Activated B cell treated with CpG ODN at 0.5 μM for 24 hours (primary cell): ENCODE results near the gene PCDHGC5. TPM values are rescaled to one million over a fixed set of nuclear protein-coding genes. Genes with fewer than 3 reads are reported as not detected.

Source experiments
- ATAC-seq: fragments of 200-7000 bp; cut with Tn5 transposase; one replicate; pipeline ENCODE4 v1.10.0; 2021; ENCODE audit warnings: low read depth, mild to moderate bottlenecking, moderate library complexity
- CTCF ChIA-PET: fragments of 350-600 bp; sonication (Branson Sonifier 250); formaldehyde crosslinking; loops from one replicate; lab custom pipeline; 2021; ENCODE audit warnings: antibody characterized with exemption; lab: Charles Lee
- POLR2A ChIA-PET: fragments of 350-600 bp; sonication (Branson Sonifier 250); formaldehyde crosslinking; loops from one replicate; lab custom pipeline; 2021; ENCODE audit warnings: antibody characterized with exemption; lab: Charles Lee
- DNase-seq: peaks from one replicate; pipeline ENCODE4 v3.0.0; 2022
- H3K27ac Mint-ChIP-seq: one replicate; pipeline ENCODE4 v1.8.0; 2020; ENCODE audit warnings: mixed read lengths
- H3K27me3 Mint-ChIP-seq: one replicate; pipeline ENCODE4 v1.8.0; 2021; ENCODE audit warnings: mixed read lengths
- H3K36me3 Mint-ChIP-seq: one replicate; pipeline ENCODE4 v1.8.0; 2021; ENCODE audit warnings: low read depth, mixed read lengths
- H3K4me1 Mint-ChIP-seq: one replicate; pipeline ENCODE4 v1.8.0; 2021; ENCODE audit warnings: mixed read lengths
- H3K4me3 Mint-ChIP-seq: one replicate; pipeline ENCODE4 v1.8.0; 2020; ENCODE audit warnings: mild to moderate bottlenecking, mixed read lengths
- H3K9me3 Mint-ChIP-seq: one replicate; pipeline ENCODE4 v1.8.0; 2020; ENCODE audit warnings: mixed read lengths
- intact Hi-C: fragments of 100-400 bp; cut with micrococcal nuclease; formaldehyde crosslinking; loops from one replicate; pipeline ENCODE4 v1.15.1; 2024
- total RNA-seq: library from RNA; stranded (reverse); gene quantifications from 2 replicates; pipeline ENCODE4 v1.2.3, GENCODE V29; 2022
- TF ChIP-seq, protein P1 (sequence below): fragments of 200-600 bp; IDR thresholded peaks from one replicate; pipeline ENCODE4 v1.8.0; 2022; ENCODE audit warnings: antibody characterized with exemption, mild to moderate bottlenecking

Gene PCDHGC5
- total RNA-seq, 1 donor from 2014 or later: 0.38 TPM

DNA sequence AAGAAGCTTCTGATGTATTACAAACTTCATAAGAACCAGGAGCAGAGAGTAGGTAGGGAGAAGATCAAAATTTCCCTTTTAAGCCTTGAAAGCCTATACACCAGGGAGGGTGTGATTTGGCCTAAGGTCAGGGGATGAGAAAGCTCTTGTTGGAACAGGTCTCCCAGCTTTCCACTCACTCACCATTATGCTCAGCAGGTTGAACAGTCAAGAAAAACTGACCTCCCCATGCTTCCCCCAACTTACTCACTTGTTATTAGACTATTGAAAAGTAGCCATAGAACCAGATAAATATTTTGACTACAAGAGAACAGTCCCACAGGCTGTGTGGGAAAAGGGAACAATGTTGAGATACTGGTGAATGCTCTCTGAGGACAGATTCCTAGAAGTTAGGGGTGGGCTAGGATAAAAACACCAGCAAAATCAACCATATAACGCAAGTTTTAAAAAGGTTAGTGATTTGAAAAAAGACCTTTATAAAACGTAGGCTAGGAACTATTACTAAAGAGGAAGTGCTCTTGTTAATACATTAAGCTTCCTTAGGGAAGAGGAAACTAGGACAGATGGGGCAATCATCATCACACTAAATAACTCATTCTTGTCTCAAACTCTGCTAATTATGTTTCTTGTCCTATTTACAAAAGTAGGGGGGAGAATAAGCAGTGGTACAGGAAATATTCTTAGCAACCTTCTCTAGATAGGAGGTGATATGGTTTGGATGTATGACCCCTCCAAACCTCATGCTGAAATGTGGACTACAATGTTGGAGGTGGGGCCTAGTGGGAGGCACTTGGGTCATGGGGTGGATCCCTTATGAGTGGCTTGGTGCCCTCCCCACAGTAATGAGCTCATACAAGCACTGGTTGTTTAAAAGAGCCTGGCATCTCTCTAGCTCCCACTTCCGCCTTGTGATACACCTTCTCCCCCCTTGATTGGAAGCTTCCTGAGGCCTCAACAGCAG is 31.0 kb downstream of the PCDHGC5 start:
- intact Hi-C loops: no loop called here
- ChIA-PET POLR2A (interaction anchor here (0.6 kb wide), 1 partner anchor 501 kb away, joined by 5 read pairs; no protein-coding TSS in a partner anchor), CTCF (interaction anchor here (0.9 kb wide), 1 partner anchor 44 kb away, joined by 3 read pairs; no protein-coding TSS in a partner anchor)
- no peaks in the 10 kb centered on the region for H3K27me3 Mint-ChIP-seq
- H3K27ac Mint-ChIP-seq: no peak overlapping the region
- peaks cover 84% of the 10 kb centered on the region for H3K36me3 Mint-ChIP-seq
- TF ChIP-seq, protein P1, sequence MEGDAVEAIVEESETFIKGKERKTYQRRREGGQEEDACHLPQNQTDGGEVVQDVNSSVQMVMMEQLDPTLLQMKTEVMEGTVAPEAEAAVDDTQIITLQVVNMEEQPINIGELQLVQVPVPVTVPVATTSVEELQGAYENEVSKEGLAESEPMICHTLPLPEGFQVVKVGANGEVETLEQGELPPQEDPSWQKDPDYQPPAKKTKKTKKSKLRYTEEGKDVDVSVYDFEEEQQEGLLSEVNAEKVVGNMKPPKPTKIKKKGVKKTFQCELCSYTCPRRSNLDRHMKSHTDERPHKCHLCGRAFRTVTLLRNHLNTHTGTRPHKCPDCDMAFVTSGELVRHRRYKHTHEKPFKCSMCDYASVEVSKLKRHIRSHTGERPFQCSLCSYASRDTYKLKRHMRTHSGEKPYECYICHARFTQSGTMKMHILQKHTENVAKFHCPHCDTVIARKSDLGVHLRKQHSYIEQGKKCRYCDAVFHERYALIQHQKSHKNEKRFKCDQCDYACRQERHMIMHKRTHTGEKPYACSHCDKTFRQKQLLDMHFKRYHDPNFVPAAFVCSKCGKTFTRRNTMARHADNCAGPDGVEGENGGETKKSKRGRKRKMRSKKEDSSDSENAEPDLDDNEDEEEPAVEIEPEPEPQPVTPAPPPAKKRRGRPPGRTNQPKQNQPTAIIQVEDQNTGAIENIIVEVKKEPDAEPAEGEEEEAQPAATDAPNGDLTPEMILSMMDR: no peak
- no peaks in the 10 kb centered on the region for H3K9me3 Mint-ChIP-seq
- no peak overlapping the region for H3K4me3 Mint-ChIP-seq
- ATAC-seq (no peak), DNase-seq (no peak)
- peaks cover 32% of the 10 kb centered on the region for H3K4me1 Mint-ChIP-seq

DNA sequence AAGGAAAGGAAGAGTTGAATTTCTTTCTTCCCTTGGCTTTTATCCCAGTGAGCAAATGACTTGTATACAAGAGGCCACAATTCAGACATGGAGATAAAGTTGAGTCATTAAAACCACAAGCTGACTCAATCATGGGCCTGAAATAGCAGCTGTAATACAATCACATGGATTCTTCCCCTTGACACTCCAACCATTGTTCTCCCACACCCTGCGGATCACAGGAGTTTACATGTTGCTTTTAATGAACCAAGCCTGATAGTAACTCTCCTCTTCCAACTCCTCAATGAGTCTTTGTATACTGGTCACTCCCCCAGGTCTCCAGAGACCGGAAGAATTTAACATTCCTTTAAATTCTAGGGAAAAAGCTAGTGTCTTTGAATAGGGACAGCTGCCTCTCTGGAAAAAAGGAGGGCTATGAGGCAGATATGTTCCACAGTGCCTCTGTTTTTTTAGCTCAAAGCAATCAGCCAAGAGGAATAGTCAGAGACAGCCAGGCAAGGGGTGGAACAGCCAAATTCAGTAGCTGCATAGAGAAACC is 32.4 kb downstream of the PCDHGC5 start:
- Mint-ChIP-seq H3K4me1 (peaks cover 26% of the 10 kb centered on the region), H3K4me3 (no peak overlapping the region), H3K27ac (no peak overlapping the region), H3K36me3 (peaks cover 71% of the 10 kb centered on the region), H3K27me3 (no peaks in the 10 kb centered on the region), H3K9me3 (no peaks in the 10 kb centered on the region)
- intact Hi-C loops: no loop called here
- ATAC-seq (no peak), DNase-seq (no peak)
- TF ChIP-seq, protein P1: no peak
- CTCF ChIA-PET: interaction anchor here (0.6 to 6.5 kb wide), 7 partner anchors 7 to 1550 kb away, joined by 3 to 59 read pairs (median 40); partner anchors contain the start of genes PCDHGA11, PCDHGA12 and PCDHGC3
- POLR2A ChIA-PET: no interaction called here

DNA sequence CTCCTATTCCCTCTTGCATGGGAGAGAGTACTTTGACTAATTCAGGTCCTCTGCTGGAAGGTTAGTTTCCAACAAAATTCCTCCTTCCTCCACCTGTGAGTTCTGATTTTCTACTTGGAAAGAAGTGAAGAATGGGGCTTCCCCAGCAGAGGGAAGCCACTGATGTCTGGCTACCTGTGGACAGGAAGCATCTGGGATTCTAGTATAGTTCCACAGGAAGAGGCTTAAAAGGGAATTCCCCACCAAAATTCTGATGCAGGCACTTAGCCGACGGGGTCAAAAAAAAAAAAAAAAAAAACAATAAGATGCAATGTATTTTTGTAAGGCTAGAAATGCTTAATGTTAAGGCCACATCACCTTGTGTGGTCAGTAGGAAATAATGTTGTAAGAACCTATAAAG is 33.4 kb downstream of the PCDHGC5 start:
- Mint-ChIP-seq H3K9me3 (no peaks in the 10 kb centered on the region), H3K4me3 (no peak overlapping the region), H3K4me1 (peaks cover 26% of the 10 kb centered on the region), H3K36me3 (peaks cover 62% of the 10 kb centered on the region), H3K27ac (peak overlapping the region; percentile 46), H3K27me3 (no peaks in the 10 kb centered on the region)
- ChIA-PET CTCF (interaction anchor here (1.2 to 6.5 kb wide), 7 partner anchors 8 to 102 kb away, joined by 3 to 59 read pairs (median 40); partner anchors contain the start of genes PCDHGA11, PCDHGA12 and PCDHGC3), POLR2A (interaction anchor here (0.9 to 1.1 kb wide), 2 partner anchors 13 to 29 kb away, joined by 3 to 4 read pairs; no protein-coding TSS in a partner anchor)
- ATAC-seq (no peak), DNase-seq (no peak)
- TF ChIP-seq, protein P1: no peak
- intact Hi-C loops: no loop called here

DNA sequence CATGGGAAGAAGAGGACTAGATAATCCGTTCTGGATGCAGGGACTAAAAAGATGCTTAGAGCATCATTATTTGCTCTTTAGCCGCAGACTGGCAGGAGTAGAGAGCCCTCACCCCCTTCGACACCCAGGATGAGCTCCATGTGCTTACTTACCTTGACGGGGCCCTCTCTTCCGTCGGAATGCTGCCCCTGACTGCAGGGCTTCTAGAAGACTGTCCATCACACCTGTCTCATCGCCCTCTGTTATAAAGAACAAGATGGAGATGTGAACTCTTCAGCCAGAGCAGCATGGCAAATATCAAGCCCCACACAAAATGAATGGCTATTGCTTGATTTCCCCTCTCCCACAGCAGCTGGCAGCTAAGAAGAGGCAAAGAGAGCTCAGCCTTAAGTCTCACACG is 35.1 kb downstream of the PCDHGC5 start:
- peaks cover 26% of the 10 kb centered on the region for H3K4me1 Mint-ChIP-seq
- no peak for DNase-seq
- POLR2A ChIA-PET: interaction anchor here (1.0 to 1.5 kb wide), 3 partner anchors 16 to 48 kb away, joined by 3 to 4 read pairs (median 3); partner anchors contain the start of gene PCDHGC3
- no peak overlapping the region for H3K27ac Mint-ChIP-seq
- ATAC-seq: no peak
- no peak overlapping the region for H3K4me3 Mint-ChIP-seq
- H3K9me3 Mint-ChIP-seq: no peaks in the 10 kb centered on the region
- CTCF ChIA-PET: interaction anchor here (0.6 to 6.5 kb wide), 18 partner anchors 10 to 210 kb away, joined by 3 to 59 read pairs (median 4); partner anchors contain the start of genes PCDHGA10, PCDHGA11, PCDHGA12 and PCDHGB2
- H3K27me3 Mint-ChIP-seq: no peaks in the 10 kb centered on the region
- peaks cover 45% of the 10 kb centered on the region for H3K36me3 Mint-ChIP-seq
- intact Hi-C loops: loop anchor here (1.0 kb wide), 5 partner anchors 10 to 112 kb away; partner anchors contain the start of genes PCDHGA10, PCDHGA12, PCDHGB7 and PCDHGC3
- TF ChIP-seq, protein P1: no peak
